ENCODE results near the gene WDR45B. TPM values are rescaled to one million over a fixed set of nuclear protein-coding genes. Genes with fewer than 3 reads are reported as not detected.

WDR45B gene
- total RNA-seq, 2 donors from 2014 or later, result 75.3 to 79.1 TPM

- peaks cover 56% of the 10 kb centered on the region for H3K36me3 ChIP-seq (ENCODE audit: control insufficient read depth, insufficient read depth, low read length)
- no peak overlapping the region for H3K9ac ChIP-seq (ENCODE audit: extremely low read depth, low read length, poor library complexity, severe bottlenecking)
- DNase-seq, result no peak
- no peaks in the 10 kb centered on the region for H3K9me3 Mint-ChIP-seq
- H3K4me3 ChIP-seq (ENCODE audit: low read length), result no peak overlapping the region
- peaks cover 4% of the 10 kb centered on the region for H3K4me1 Mint-ChIP-seq
- no peaks in the 10 kb centered on the region for H3K9me3 ChIP-seq (ENCODE audit: control insufficient read depth, low read length)
- WGBS, 2 experiments (ENCODE audit: insufficient coverage in 1 of 2, insufficient read length in 1 of 2), result 82 to 97% methylated on average over 2 to 5 of the region's 5 CpGs
- peaks cover 55% of the 10 kb centered on the region for H3K36me3 Mint-ChIP-seq (ENCODE audit: low read depth)
- no peaks in the 10 kb centered on the region for H3K27me3 ChIP-seq (ENCODE audit: control insufficient read depth, insufficient read depth, low read length, poor library complexity, severe bottlenecking)
- H3K27ac ChIP-seq (ENCODE audit: low read depth, low read length), result no peak overlapping the region
- no peaks in the 10 kb centered on the region for H3K4me1 ChIP-seq (ENCODE audit: control insufficient read depth, insufficient read depth, low read length)
- TF ChIP-seq, protein P1, sequence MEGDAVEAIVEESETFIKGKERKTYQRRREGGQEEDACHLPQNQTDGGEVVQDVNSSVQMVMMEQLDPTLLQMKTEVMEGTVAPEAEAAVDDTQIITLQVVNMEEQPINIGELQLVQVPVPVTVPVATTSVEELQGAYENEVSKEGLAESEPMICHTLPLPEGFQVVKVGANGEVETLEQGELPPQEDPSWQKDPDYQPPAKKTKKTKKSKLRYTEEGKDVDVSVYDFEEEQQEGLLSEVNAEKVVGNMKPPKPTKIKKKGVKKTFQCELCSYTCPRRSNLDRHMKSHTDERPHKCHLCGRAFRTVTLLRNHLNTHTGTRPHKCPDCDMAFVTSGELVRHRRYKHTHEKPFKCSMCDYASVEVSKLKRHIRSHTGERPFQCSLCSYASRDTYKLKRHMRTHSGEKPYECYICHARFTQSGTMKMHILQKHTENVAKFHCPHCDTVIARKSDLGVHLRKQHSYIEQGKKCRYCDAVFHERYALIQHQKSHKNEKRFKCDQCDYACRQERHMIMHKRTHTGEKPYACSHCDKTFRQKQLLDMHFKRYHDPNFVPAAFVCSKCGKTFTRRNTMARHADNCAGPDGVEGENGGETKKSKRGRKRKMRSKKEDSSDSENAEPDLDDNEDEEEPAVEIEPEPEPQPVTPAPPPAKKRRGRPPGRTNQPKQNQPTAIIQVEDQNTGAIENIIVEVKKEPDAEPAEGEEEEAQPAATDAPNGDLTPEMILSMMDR (conservative IDR thresholded peaks at IDR 0.05), result no peak
- no peaks in the 10 kb centered on the region for H3K27me3 Mint-ChIP-seq (ENCODE audit: insufficient read depth)
- no peak overlapping the region for H3K4me3 Mint-ChIP-seq
- H3K27ac Mint-ChIP-seq, result peak overlapping the region; percentile 44
Measured at GRCh38 chr17:82644148-82644547, 4.1 kb downstream of the WDR45B start.

DNA sequence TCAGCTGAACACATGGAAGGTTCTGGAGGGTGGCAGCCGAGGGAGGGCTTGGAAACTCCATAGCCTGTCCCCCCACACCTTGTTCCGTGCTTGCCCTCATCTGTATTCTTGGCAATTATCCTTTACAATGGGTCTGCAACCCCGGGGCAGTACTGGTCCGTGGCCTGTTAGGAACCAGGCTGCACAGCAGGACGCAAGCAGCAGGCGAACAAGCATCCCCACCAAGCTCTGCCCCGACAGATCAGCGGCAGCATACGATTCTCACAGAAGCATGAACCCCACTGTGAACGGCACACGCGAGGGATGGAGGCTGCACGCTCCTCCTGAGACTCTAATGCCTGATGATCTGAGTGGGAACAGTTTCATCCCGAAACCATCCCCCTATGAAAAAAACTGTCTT, 6.2 kb downstream of the WDR45B start:
- Histone ChIP-seq H3K36me3 (ENCODE audit: control insufficient read depth, insufficient read depth, low read length) (peaks cover 71% of the 10 kb centered on the region), H3K4me1 (ENCODE audit: control insufficient read depth, insufficient read depth, low read length) (no peaks in the 10 kb centered on the region), H3K9ac (ENCODE audit: extremely low read depth, low read length, poor library complexity, severe bottlenecking) (no peak overlapping the region), H3K27ac (ENCODE audit: low read depth, low read length) (no peak overlapping the region), H3K9me3 (ENCODE audit: control insufficient read depth, low read length) (peaks cover 7% of the 10 kb centered on the region), H3K4me3 (ENCODE audit: low read length) (no peak overlapping the region), H3K27me3 (ENCODE audit: control insufficient read depth, insufficient read depth, low read length, poor library complexity, severe bottlenecking) (no peaks in the 10 kb centered on the region)
- no peak overlapping the region for H3K27ac Mint-ChIP-seq
- DNase-seq, result no peak
- no peaks in the 10 kb centered on the region for H3K27me3 Mint-ChIP-seq (ENCODE audit: insufficient read depth)
- H3K9me3 Mint-ChIP-seq, result no peaks in the 10 kb centered on the region
- WGBS, 2 experiments (ENCODE audit: insufficient coverage in 1 of 2, insufficient read length in 1 of 2), result 92 to 97% methylated on average over 12 to 14 of the region's 14 CpGs
- H3K4me1 Mint-ChIP-seq, result peaks cover 4% of the 10 kb centered on the region
- peaks cover 64% of the 10 kb centered on the region for H3K36me3 Mint-ChIP-seq (ENCODE audit: low read depth)
- TF ChIP-seq, protein P1 (conservative IDR thresholded peaks at IDR 0.05), result no peak
- H3K4me3 Mint-ChIP-seq, result no peak overlapping the region

- 99 to 100% methylated on average over 3 to 5 of the region's 5 CpGs for WGBS, 2 experiments (ENCODE audit: insufficient coverage in 1 of 2, insufficient read length in 1 of 2)
- DNase-seq, result no peak
- H3K4me3 Mint-ChIP-seq, result no peak overlapping the region
Measured at GRCh38 chr17:82640036-82640435, 8.2 kb downstream of the WDR45B start.

More at GRCh38 chr17:82640036-82640435, 8.2 kb downstream of the WDR45B start:
- H3K4me1 ChIP-seq (ENCODE audit: control insufficient read depth, insufficient read depth, low read length), result no peaks in the 10 kb centered on the region
- Mint-ChIP-seq H3K27me3 (ENCODE audit: insufficient read depth) (no peaks in the 10 kb centered on the region), H3K4me1 (peaks cover 2% of the 10 kb centered on the region), H3K9me3 (no peaks in the 10 kb centered on the region), H3K27ac (no peak overlapping the region), H3K36me3 (ENCODE audit: low read depth) (peaks cover 67% of the 10 kb centered on the region)
- H3K27me3 ChIP-seq (ENCODE audit: control insufficient read depth, insufficient read depth, low read length, poor library complexity, severe bottlenecking), result no peaks in the 10 kb centered on the region
- H3K9ac ChIP-seq (ENCODE audit: extremely low read depth, low read length, poor library complexity, severe bottlenecking), result no peak overlapping the region
- TF ChIP-seq, protein P1 (conservative IDR thresholded peaks at IDR 0.05), result no peak
- peaks cover 12% of the 10 kb centered on the region for H3K9me3 ChIP-seq (ENCODE audit: control insufficient read depth, low read length)
- no peak overlapping the region for H3K4me3 ChIP-seq (ENCODE audit: low read length)
- no peak overlapping the region for H3K27ac ChIP-seq (ENCODE audit: low read depth, low read length)
- peaks cover 73% of the 10 kb centered on the region for H3K36me3 ChIP-seq (ENCODE audit: control insufficient read depth, insufficient read depth, low read length)
